Renal cortical epithelial cell (primary cell): ENCODE results near the gene ERCC2. TPM values are rescaled to one million over a fixed set of nuclear protein-coding genes. Genes with fewer than 3 reads are reported as not detected.

Source experiments
- DNase-seq: peaks from one replicate; pipeline ENCODE4 v3.0.0-alpha.2; 2011; ENCODE audit warnings: low read depth
- total RNA-seq: library from RNA; depleted of rRNA; stranded (reverse); fragments of >200 nt; gene quantifications from 2 replicates; pipeline ENCODE4 v1.2.3, GENCODE V29; 2014

ERCC2 gene
- total RNA-seq, 1 donor from 2014 or later, result 22.0 TPM

DNA sequence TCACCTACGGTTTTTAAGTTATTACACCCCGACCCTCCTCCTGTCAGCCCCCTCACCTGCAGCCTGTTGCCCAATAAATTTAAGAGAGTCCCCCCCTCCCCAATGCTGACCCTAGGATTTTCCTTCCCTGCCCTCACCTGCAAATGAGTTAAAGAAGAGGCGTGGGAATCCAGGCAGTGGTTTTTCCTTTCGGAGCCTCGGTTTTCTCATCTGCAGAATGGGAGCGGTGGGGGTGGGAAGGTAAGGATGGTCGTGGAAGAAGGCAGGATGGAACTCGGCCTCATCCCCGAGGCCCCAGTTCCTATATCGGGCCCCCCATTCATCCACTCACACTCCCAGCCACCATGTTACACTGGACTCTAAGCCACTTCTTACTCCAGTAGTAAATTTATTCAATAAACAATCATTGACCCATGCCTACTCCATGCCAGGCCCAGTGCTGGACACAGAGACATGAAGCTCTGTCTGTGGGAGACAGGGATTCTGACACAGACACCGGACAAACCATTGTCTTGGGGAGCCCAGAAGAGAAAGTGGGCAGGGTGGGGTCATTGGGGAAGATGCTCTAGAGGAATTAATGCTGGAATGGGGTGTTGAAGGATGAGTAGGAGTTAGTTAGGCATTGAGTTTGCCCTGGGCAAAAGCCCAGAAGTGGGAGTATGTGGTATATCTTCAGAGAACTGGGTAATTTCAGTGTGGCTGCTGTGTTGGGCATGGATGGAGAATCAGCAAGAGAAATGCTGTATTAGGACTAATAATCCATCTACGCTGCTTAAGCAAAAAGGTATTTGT lies 66.9 kb downstream of the ERCC2 start:
- DNase-seq, result no peak

DNA sequence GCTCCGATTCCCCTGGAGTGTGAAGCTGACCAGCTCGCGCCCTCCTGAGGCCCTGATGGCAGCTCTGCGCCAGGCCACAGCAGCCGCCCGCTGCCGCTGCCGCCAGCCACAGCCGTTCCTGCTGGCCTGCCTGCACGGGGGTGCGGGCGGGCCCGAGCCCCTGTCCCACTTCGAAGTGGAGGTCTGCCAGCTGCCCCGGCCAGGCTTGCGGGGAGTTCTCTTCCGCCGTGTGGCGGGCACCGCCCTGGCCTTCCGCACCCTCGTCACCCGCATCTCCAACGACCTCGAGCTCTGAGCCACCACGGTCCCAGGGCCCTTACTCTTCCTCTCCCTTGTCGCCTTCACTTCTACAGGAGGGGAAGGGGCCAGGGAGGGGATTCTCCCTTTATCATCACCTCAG lies 68.0 kb downstream of the ERCC2 start:
- DNase-seq, result no peak

Other genes starting within 250 kb of the ERCC2 start
- gene NKPD1, start 209.6 kb downstream of the ERCC2 start, total RNA-seq, result 0.10 TPM in 1 of 2 replicates, not detected in the other
- 20.1 and 22.4 TPM in 2 replicates for gene TRAPPC6A, start 192.3 kb downstream of the ERCC2 start, total RNA-seq
- gene BLOC1S3, start 191.8 kb downstream of the ERCC2 start, total RNA-seq, result 4.5 and 7.4 TPM in 2 replicates
- gene EXOC3L2, start 125.2 kb downstream of the ERCC2 start, total RNA-seq, result not detected in 2 replicates
- 5.0 and 27.2 TPM in 2 replicates for gene MARK4, start 119.3 kb downstream of the ERCC2 start, total RNA-seq
- gene CKM, start 47.7 kb downstream of the ERCC2 start, total RNA-seq, result not detected in 2 replicates
- gene KLC3, start 29.8 kb downstream of the ERCC2 start, total RNA-seq, result 1.3 and 13.2 TPM in 2 replicates
- gene PPP1R13L, start 34.5 kb upstream of the ERCC2 start, total RNA-seq, result 10.9 and 32.8 TPM in 2 replicates
- gene POLR1G, start 36.1 kb upstream of the ERCC2 start, total RNA-seq, result 10.7 and 11.8 TPM in 2 replicates
- 41.9 and 54.7 TPM in 2 replicates for gene ERCC1, start 53.3 kb upstream of the ERCC2 start, total RNA-seq
- 1.4 and 18.3 TPM in 2 replicates for gene FOSB, start 97.4 kb upstream of the ERCC2 start, total RNA-seq
- gene RTN2, start 126.5 kb upstream of the ERCC2 start, total RNA-seq, result 5.8 and 20.0 TPM in 2 replicates
- gene PPM1N, start 127.9 kb upstream of the ERCC2 start, total RNA-seq, result 0.75 and 1.0 TPM in 2 replicates
- 66.0 and 224 TPM in 2 replicates for gene VASP, start 136.9 kb upstream of the ERCC2 start, total RNA-seq
- 8.7 and 14.5 TPM in 2 replicates for gene OPA3, start 214.2 kb upstream of the ERCC2 start, total RNA-seq
- gene GPR4, start 231.6 kb upstream of the ERCC2 start, total RNA-seq, result under 0.01 TPM in 1 of 2 replicates, not detected in the other